DOHH2 (cell line): Measurements from ENCODE around the gene CACNA1E.

Source experiments
- H3F3A ChIP-seq: fragments of 200-600 bp; sonication (generic), shearing (Covaris generic); 2 replicates; pipeline ENCODE4 v1.6.0; 2016; ENCODE audit warnings: antibody characterized with exemption, mild to moderate bottlenecking; ENCODE audit not compliant: control insufficient read depth, insufficient read depth
- H3K27ac ChIP-seq: fragments of 200-600 bp; sonication (generic); 2 replicates; pipeline ENCODE4 v1.5.1; 2014; ENCODE audit warnings: low read depth, mild to moderate bottlenecking, low read length, moderate library complexity
- H3K27me3 ChIP-seq: fragments of 200-600 bp; sonication (generic); 2 replicates; pipeline ENCODE4 v1.6.1; 2014; ENCODE audit warnings: mild to moderate bottlenecking, low read length, mixed read lengths; ENCODE audit not compliant: control insufficient read depth
- H3K36me3 ChIP-seq: fragments of 200-600 bp; sonication (generic); 2 replicates; pipeline ENCODE4 v1.6.1; 2014; ENCODE audit warnings: mild to moderate bottlenecking, low read length, moderate library complexity, mixed read lengths; ENCODE audit not compliant: control insufficient read depth
- H3K4me1 ChIP-seq: fragments of 200-600 bp; sonication (generic); 2 replicates; pipeline ENCODE4 v1.6.1; 2014; ENCODE audit warnings: mild to moderate bottlenecking, low read length, mixed read lengths; ENCODE audit not compliant: control insufficient read depth
- H3K4me2 ChIP-seq: fragments of 200-600 bp; sonication (generic); 2 replicates; pipeline ENCODE4 v1.6.0; 2014; ENCODE audit warnings: mild to moderate bottlenecking, low read length, moderate library complexity
- H3K4me3 ChIP-seq: fragments of 200-600 bp; sonication (generic); 2 replicates; pipeline ENCODE4 v1.5.1; 2014; ENCODE audit warnings: mild to moderate bottlenecking, low read length, mixed read lengths
- H3K79me2 ChIP-seq: fragments of 200-600 bp; sonication (generic); 2 replicates; pipeline ENCODE4 v1.6.1; 2014; ENCODE audit warnings: mild to moderate bottlenecking, low read length, mixed read lengths; ENCODE audit not compliant: control insufficient read depth
- H3K9me2 ChIP-seq: fragments of 200-600 bp; sonication (generic); replicated peaks from 2 replicates; pipeline ENCODE4 v1.6.1; 2014; ENCODE audit warnings: mild to moderate bottlenecking, low read length, mixed read lengths; ENCODE audit not compliant: control insufficient read depth
- H3K9me3 ChIP-seq: fragments of 200-600 bp; sonication (generic); 2 replicates; pipeline ENCODE4 v1.6.1; 2014; ENCODE audit warnings: antibody characterized with exemption, low read length, mixed read lengths; ENCODE audit not compliant: control insufficient read depth, insufficient read depth
- H4K20me1 ChIP-seq: fragments of 200-600 bp; sonication (generic); 2 replicates; pipeline ENCODE4 v1.6.0; 2014; ENCODE audit warnings: low read depth, mild to moderate bottlenecking, antibody characterized with exemption, low read length, moderate library complexity; ENCODE audit not compliant: control insufficient read depth, insufficient read depth
- CTCF ChIP-seq: fragments of 200-600 bp; sonication (generic); IDR thresholded peaks from one replicate; pipeline ENCODE4 v1.5.1; 2014; ENCODE audit warnings: antibody characterized with exemption, mild to moderate bottlenecking, low read depth, low read length; ENCODE audit not compliant: poor library complexity, severe bottlenecking
- EZH2phosphoT487 ChIP-seq: fragments of 200-600 bp; sonication (generic); IDR thresholded peaks from 2 replicates; pipeline ENCODE4 v1.6.1; 2017; ENCODE audit warnings: borderline replicate concordance, mild to moderate bottlenecking, antibody characterized with exemption, low read length, moderate library complexity, mixed read lengths

CACNA1E gene

GRCh38 chr1:181618559-181618958 lies 135.2 kb downstream of the CACNA1E start:
- Histone ChIP-seq H3K9me2 (no peaks in the 10 kb centered on the region), H3K4me3 (no peak overlapping the region), H3K36me3 (no peaks in the 10 kb centered on the region), H3K4me2 (no peak overlapping the region), H3K79me2 (no peaks in the 10 kb centered on the region), H3K9me3 (no peaks in the 10 kb centered on the region), H3K27ac (no peak overlapping the region), H3F3A (no peaks in the 10 kb centered on the region), H4K20me1 (no peaks in the 10 kb centered on the region), H3K4me1 (no peaks in the 10 kb centered on the region), H3K27me3 (no peaks in the 10 kb centered on the region)
- no peak for TF ChIP-seq EZH2phosphoT487
- TF ChIP-seq CTCF = no peak

DNA sequence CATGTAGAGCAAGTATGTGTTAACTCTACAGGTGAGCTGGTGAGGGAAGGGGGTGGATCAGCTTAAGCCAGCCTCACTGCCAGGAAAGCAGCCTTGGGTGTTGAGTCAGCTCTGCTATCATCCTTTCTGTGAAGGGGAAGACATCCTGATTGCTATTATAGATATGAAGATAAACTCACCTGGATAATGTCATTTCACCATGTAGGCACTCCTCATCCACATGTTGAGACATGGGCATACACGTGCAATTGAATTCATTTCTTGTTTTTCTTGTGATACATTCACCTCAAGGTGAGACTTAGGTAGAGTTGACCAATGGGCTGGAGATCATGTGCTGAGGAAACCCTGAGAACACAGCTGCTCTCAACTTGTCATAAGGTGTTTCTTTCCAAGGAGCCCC lies 136.9 kb downstream of the CACNA1E start:
- no peaks in the 10 kb centered on the region for H3K79me2 ChIP-seq
- no peaks in the 10 kb centered on the region for H3K4me1 ChIP-seq
- TF ChIP-seq CTCF (no peak), EZH2phosphoT487 (no peak)
- no peaks in the 10 kb centered on the region for H3K27me3 ChIP-seq
- no peak overlapping the region for H3K4me3 ChIP-seq
- no peaks in the 10 kb centered on the region for H3K9me3 ChIP-seq
- no peaks in the 10 kb centered on the region for H3K36me3 ChIP-seq
- no peaks in the 10 kb centered on the region for H4K20me1 ChIP-seq
- no peak overlapping the region for H3K27ac ChIP-seq
- H3F3A ChIP-seq = no peaks in the 10 kb centered on the region
- H3K4me2 ChIP-seq = no peak overlapping the region
- H3K9me2 ChIP-seq = no peaks in the 10 kb centered on the region

GRCh38 chr1:181623850-181624249 lies 140.5 kb downstream of the CACNA1E start:
- no peaks in the 10 kb centered on the region for H3K9me3 ChIP-seq
- H3K27me3 ChIP-seq = no peaks in the 10 kb centered on the region
- no peak for TF ChIP-seq CTCF
- no peak for TF ChIP-seq EZH2phosphoT487
- no peaks in the 10 kb centered on the region for H3K36me3 ChIP-seq
- no peak overlapping the region for H3K27ac ChIP-seq
- no peaks in the 10 kb centered on the region for H3F3A ChIP-seq
- H3K4me2 ChIP-seq = no peak overlapping the region
- no peaks in the 10 kb centered on the region for H3K79me2 ChIP-seq
- no peaks in the 10 kb centered on the region for H3K9me2 ChIP-seq
- H3K4me1 ChIP-seq = no peaks in the 10 kb centered on the region
- H3K4me3 ChIP-seq = no peak overlapping the region
- no peaks in the 10 kb centered on the region for H4K20me1 ChIP-seq
